H1 (cell line): ENCODE data around the gene LEO1. TPM values are rescaled to one million over a fixed set of nuclear protein-coding genes. Genes with fewer than 3 reads are reported as not detected.

ENCODE experiments used
- CTCF ChIA-PET: fragments of 300-600 bp; sonication (Branson Sonifier 250); formaldehyde crosslinking; loops from one replicate; lab custom pipeline; 2021; ENCODE audit not compliant: partially characterized antibody; lab: Charles Lee
- POLR2A ChIA-PET: fragments of 300-600 bp; sonication (Branson Sonifier 250); formaldehyde crosslinking; loops from one replicate; lab custom pipeline; 2021; ENCODE audit warnings: inconsistent platforms; ENCODE audit not compliant: partially characterized antibody; lab: Charles Lee
- DNase-seq, 2 experiments: peaks; one replicate each; pipeline versions ENCODE4 v3.0.0 to v3.0.0-alpha.2; 2010 to 2022; ENCODE audit warnings: low spot score in 2 of 2, low read depth in 1 of 2, mixed read lengths in 1 of 2
- FAIRE-seq: peaks from 2 replicates; lab custom pipeline; 2011; peaks lifted over from hg19 to GRCh38; lab: Jason Lieb, UNC
- H2AFZ ChIP-seq: 2 replicates; pipeline ENCODE4 v1.8.1; 2012; ENCODE audit warnings: low read length, inconsistent platforms
- H2AK5ac ChIP-seq: 2 replicates; pipeline ENCODE4 v1.6.1; 2013; ENCODE audit warnings: low read depth, low read length
- H2BK120ac ChIP-seq: replicated peaks from 2 replicates; pipeline ENCODE3; 2013; ENCODE audit warnings: low read depth, low read length, inconsistent platforms
- H2BK12ac ChIP-seq: 2 replicates; pipeline ENCODE4 v1.6.1; 2013; ENCODE audit warnings: low read depth, low read length
- H2BK15ac ChIP-seq: 2 replicates; pipeline ENCODE4 v1.6.1; 2013; ENCODE audit warnings: low read length
- H2BK20ac ChIP-seq: 2 replicates; pipeline ENCODE4 v1.6.1; 2013; ENCODE audit warnings: low read length
- H2BK5ac ChIP-seq: 2 replicates; pipeline ENCODE4 v1.6.1; 2013; ENCODE audit warnings: low read depth, low read length
- H3K14ac ChIP-seq: 2 replicates; pipeline ENCODE4 v1.6.1; 2013; ENCODE audit warnings: inconsistent platforms; ENCODE audit not compliant: insufficient read length
- H3K18ac ChIP-seq: 2 replicates; pipeline ENCODE4 v1.6.1; 2013; ENCODE audit warnings: low read length; ENCODE audit errors: extremely low read depth
- H3K23ac ChIP-seq: 2 replicates; pipeline ENCODE4 v1.6.1; 2013; ENCODE audit warnings: inconsistent platforms; ENCODE audit not compliant: insufficient read length
- H3K23me2 ChIP-seq: 2 replicates; pipeline ENCODE4 v1.6.1; 2013; ENCODE audit warnings: low read depth, low read length
- H3K27ac ChIP-seq: 2 replicates; pipeline ENCODE4 v1.6.1; 2011; ENCODE audit warnings: low read depth, low read length, inconsistent platforms
- H3K27me3 ChIP-seq, 4 experiments: replicated peaks in 1 of 4; 1 replicate in 1 of 4; 2 replicates in 3 of 4; pipeline versions ENCODE4 v1.6.1 to v1.8.1; 2011 to 2013; ENCODE audit warnings: low read length in 3 of 4, mild to moderate bottlenecking in 3 of 4, inconsistent platforms in 2 of 4, mixed read lengths in 2 of 4, moderate library complexity in 1 of 4; ENCODE audit not compliant: control insufficient read depth in 3 of 4, insufficient read depth in 3 of 4; ENCODE audit errors: extremely low read depth in 1 of 4
- H3K36me3 ChIP-seq, 4 experiments: 2 replicates each; pipeline versions ENCODE4 v1.6.1 to v1.8.1; 2011 to 2013; ENCODE audit warnings: mild to moderate bottlenecking in 4 of 4, low read length in 3 of 4, moderate library complexity in 2 of 4, control low read depth in 1 of 4, inconsistent platforms in 1 of 4; ENCODE audit not compliant: insufficient read depth in 4 of 4, control insufficient read depth in 2 of 4
- H3K4ac ChIP-seq: replicated peaks from 2 replicates; pipeline ENCODE3; 2013; ENCODE audit warnings: low read length, low read depth, mixed read lengths, inconsistent platforms; ENCODE audit not compliant: insufficient read length
- H3K4me1 ChIP-seq, 4 experiments: replicated peaks in 1 of 4; 1 replicate in 1 of 4; 2 replicates in 3 of 4; pipeline versions ENCODE4 v1.6.1 to v1.8.1; 2011 to 2013; ENCODE audit warnings: low read length in 3 of 4, inconsistent platforms in 2 of 4, mixed read lengths in 1 of 4; ENCODE audit not compliant: insufficient read depth in 4 of 4, control insufficient read depth in 3 of 4
- H3K4me2 ChIP-seq, 2 experiments: 2 replicates each; pipeline versions ENCODE4 v1.6.1 to v1.8.1; 2011 to 2013; ENCODE audit warnings: low read depth in 2 of 2, low read length in 2 of 2, control low read depth in 1 of 2, inconsistent platforms in 1 of 2, mild to moderate bottlenecking in 1 of 2; ENCODE audit not compliant: insufficient read depth in 1 of 2
- H3K4me3 ChIP-seq, 4 experiments: fragments of 200-600, 300-600 bp in 1 of 4; sonication (generic), shearing (Covaris generic), sonication (Bioruptor Twin) in 1 of 4; 2 replicates each; pipeline versions ENCODE4 v1.5.1 to v1.8.1; 2011 to 2016; ENCODE audit warnings: low read length in 4 of 4, low read depth in 3 of 4, control low read depth in 2 of 4, inconsistent platforms in 2 of 4, mild to moderate bottlenecking in 2 of 4, mixed read lengths in 1 of 4, moderate library complexity in 1 of 4; ENCODE audit not compliant: insufficient read depth in 2 of 4; ENCODE audit errors: extremely low read depth in 1 of 4
- H3K56ac ChIP-seq: replicated peaks from 2 replicates; pipeline ENCODE3; 2013; ENCODE audit warnings: low read depth, mild to moderate bottlenecking, mixed read lengths, low read length, inconsistent platforms; ENCODE audit not compliant: insufficient read length
- H3K79me1 ChIP-seq: 2 replicates; pipeline ENCODE4 v1.6.1; 2013; ENCODE audit warnings: low read depth, low read length, control low read depth
- H3K79me2 ChIP-seq, 2 experiments: 2 replicates each; pipeline versions ENCODE4 v1.6.1 to v1.8.1; 2012 to 2013; ENCODE audit warnings: low read length in 2 of 2, mild to moderate bottlenecking in 2 of 2, inconsistent platforms in 1 of 2; ENCODE audit not compliant: insufficient read depth in 2 of 2, control insufficient read depth in 1 of 2
- H3K9ac ChIP-seq, 4 experiments: replicated peaks in 1 of 4; 1 replicate in 1 of 4; 2 replicates in 3 of 4; pipeline versions ENCODE4 v1.6.1 to v1.8.1; 2011 to 2013; ENCODE audit warnings: low read depth in 3 of 4, low read length in 3 of 4, control low read depth in 2 of 4, mild to moderate bottlenecking in 2 of 4, moderate library complexity in 2 of 4, inconsistent platforms in 1 of 4; ENCODE audit errors: extremely low read depth in 1 of 4
- H3K9me3 ChIP-seq, 2 experiments: 2 replicates each; pipeline versions ENCODE4 v1.6.1 to v1.8.1; 2012 to 2013; ENCODE audit warnings: mild to moderate bottlenecking in 2 of 2, moderate library complexity in 2 of 2, control low read depth in 1 of 2, inconsistent platforms in 1 of 2, low read depth in 1 of 2, low read length in 1 of 2, mixed read lengths in 1 of 2; ENCODE audit not compliant: insufficient read depth in 2 of 2
- H4K20me1 ChIP-seq, 2 experiments: replicated peaks in 1 of 2; 2 replicates each; pipeline versions ENCODE3 to v1.8.1; 2011 to 2013; ENCODE audit warnings: inconsistent platforms in 2 of 2, low read length in 2 of 2, mild to moderate bottlenecking in 1 of 2; ENCODE audit not compliant: insufficient read depth in 2 of 2, control insufficient read depth in 1 of 2
- H4K5ac ChIP-seq: 2 replicates; pipeline ENCODE4 v1.6.1; 2013; ENCODE audit warnings: low read length, low read depth, mixed read lengths, inconsistent platforms; ENCODE audit not compliant: insufficient read length
- H4K8ac ChIP-seq: 2 replicates; pipeline ENCODE4 v1.8.0; 2013; ENCODE audit warnings: mild to moderate bottlenecking, moderate library complexity, low read length, inconsistent platforms; ENCODE audit not compliant: insufficient read depth; ENCODE audit errors: extremely low read depth
- H4K91ac ChIP-seq: replicated peaks from 2 replicates; pipeline ENCODE3; 2013; ENCODE audit warnings: low read length, mixed read lengths, inconsistent platforms; ENCODE audit not compliant: insufficient read length
- ASH2L ChIP-seq: fragments of 200-600, 300-600 bp; sonication (generic); IDR thresholded peaks from one replicate; pipeline ENCODE4 v1.7.1; 2017; ENCODE audit warnings: low read length
- ATF2 ChIP-seq: IDR thresholded peaks from 2 replicates; pipeline ENCODE4 v1.6.1; 2012; ENCODE audit warnings: low read length, inconsistent platforms
- CTBP2 ChIP-seq: IDR thresholded peaks from 2 replicates; pipeline ENCODE4 v1.7.0; 2011; ENCODE audit warnings: borderline replicate concordance, mild to moderate bottlenecking, moderate library complexity, mixed read lengths, low read length; ENCODE audit not compliant: insufficient read depth, insufficient read length
- EZH2 ChIP-seq: fragments of 200-600 bp; sonication (generic); IDR thresholded peaks from 2 replicates; pipeline ENCODE4 v1.7.1; 2012; ENCODE audit warnings: low read depth, mild to moderate bottlenecking, moderate library complexity, low read length, inconsistent platforms; ENCODE audit not compliant: severe bottlenecking
- KDM5A ChIP-seq: fragments of 200-600 bp; IDR thresholded peaks from 2 replicates; pipeline ENCODE4 v1.7.1; 2012; ENCODE audit warnings: mild to moderate bottlenecking, low read length, inconsistent platforms, mixed read lengths
- MAFK ChIP-seq: IDR thresholded peaks from 2 replicates; pipeline ENCODE4 v1.6.1; 2012; ENCODE audit warnings: low read depth, mild to moderate bottlenecking, improper control_type of control experiment, low read length
- NANOG ChIP-seq: IDR thresholded peaks from 2 replicates; pipeline ENCODE4 v1.6.1; 2011; ENCODE audit warnings: low read length, low read depth, mild to moderate bottlenecking, inconsistent platforms; ENCODE audit not compliant: insufficient read depth, poor library complexity, severe bottlenecking
- PHF8 ChIP-seq: fragments of 200-600 bp; sonication (generic); conservative IDR thresholded peaks from 2 replicates; pipeline ENCODE4 v1.7.1; 2012; ENCODE audit warnings: low read depth, mild to moderate bottlenecking, inconsistent platforms, low read length, moderate library complexity
- POLR2A ChIP-seq, 2 experiments: IDR thresholded peaks; 1 replicate in 1 of 2; 2 replicates in 1 of 2; pipeline ENCODE4 v1.6.1; 2011; ENCODE audit warnings: low read depth in 2 of 2, low read length in 2 of 2, mild to moderate bottlenecking in 2 of 2; ENCODE audit errors: control extremely low read depth in 1 of 2
- SIX5 ChIP-seq: IDR thresholded peaks from 2 replicates; pipeline ENCODE4 v1.6.1; 2011; ENCODE audit warnings: mild to moderate bottlenecking, low read depth, low read length
- SP4 ChIP-seq: IDR thresholded peaks from 2 replicates; pipeline ENCODE4 v1.6.1; 2012; ENCODE audit warnings: low read length, inconsistent platforms
- SRF ChIP-seq: IDR thresholded peaks from 2 replicates; pipeline ENCODE4 v1.6.1; 2011; ENCODE audit warnings: mild to moderate bottlenecking, low read depth, low read length, moderate library complexity
- TEAD4 ChIP-seq: IDR thresholded peaks from 2 replicates; pipeline ENCODE4 v1.6.1; 2012; ENCODE audit warnings: low read depth, low read length, inconsistent platforms, mixed read lengths
- polyA plus RNA-seq, 7 experiments: library from polyadenylated mRNA; depleted of rRNA in 3 of 7; stranded (reverse) in 5 of 7; unstranded in 2 of 7; fragments of >200 nt in 5 of 7; fragments of 200-250 nt in 2 of 7; gene quantifications; 1 replicate in 5 of 7; 2 replicates in 1 of 7; 4 replicates in 1 of 7; pipeline versions ENCODE4 v1.2.1 to v1.2.3, GENCODE V29; 2011 to 2013; ENCODE audit warnings: missing spikeins in 2 of 7, mixed read lengths in 2 of 7
- total RNA-seq: library from RNA; stranded (reverse); fragmentation: NEBNext Ultra II Directional; extraction: Animal tissue kit (Norgen Biotek cat#: 25700); gene quantifications from 2 replicates; pipeline ENCODE4 v1.2.1, GENCODE V29; 2021

Gene LEO1
- total and polyA plus RNA-seq, 2 of the 8 experiments (the other 6 are each of a cell fraction or from before 2014, with no cell fraction given) = 1.6 to 27.4 TPM

- H4K5ac ChIP-seq = no peak overlapping the region
- H3K4me2 ChIP-seq = no peak overlapping the region
- H2BK20ac ChIP-seq = no peak overlapping the region
- H2BK120ac ChIP-seq = no peak overlapping the region
- H3K23ac ChIP-seq = no peak overlapping the region
- DNase-seq = no peak
- H2AFZ ChIP-seq = no peak overlapping the region
- TF ChIP-seq ASH2L (no peak), ATF2 (no peak), NANOG (no peak), SRF (no peak), SP4 (no peak), KDM5A (no peak), POLR2A (IDR thresholded peaks at IDR 0.05; ENCODE audit: control extremely low read depth in 1 of 2, low read depth in 2 of 2, low read length in 2 of 2) (no peak), CTBP2 (no peak), TEAD4 (no peak), PHF8 (no peak), EZH2 (no peak), MAFK (no peak), SIX5 (no peak)
- TF ChIP-seq, all 59 proteins: peak for 0
- Histone ChIP-seq H3K18ac (no peak overlapping the region), H2BK15ac (no peak overlapping the region), H3K4me3 (no peak overlapping the region), H3K23me2 (no peaks in the 10 kb centered on the region), H3K9me3 (no peaks in the 10 kb centered on the region), H2AK5ac (no peak overlapping the region), H3K4me1 (no peaks in the 10 kb centered on the region), H3K79me2 (no peaks in the 10 kb centered on the region), H3K36me3 (peaks cover 0 to 12% (median 5%) of the 10 kb centered on the region in 4 experiments; a peak in 4 of 8 replicates), H3K27ac (no peak overlapping the region), H4K20me1 (peaks cover 0 to 1% of the 10 kb centered on the region in 2 experiments), H3K79me1 (no peaks in the 10 kb centered on the region), H3K9ac (no peak overlapping the region), H3K27me3 (no peaks in the 10 kb centered on the region), H2BK12ac (no peak overlapping the region), H2BK5ac (no peak overlapping the region), H3K4ac (no peak overlapping the region), H4K8ac (no peak overlapping the region), H3K56ac (no peak overlapping the region), H3K14ac (no peak overlapping the region), H4K91ac (no peak overlapping the region)
- CTCF ChIA-PET = interaction anchor here (1.0 to 3.0 kb wide), 2 partner anchors 13 to 163 kb away, joined by 3 to 8 read pairs; no protein-coding TSS in a partner anchor
- POLR2A ChIA-PET = interaction anchor here (1.1 kb wide), 1 partner anchor 32 kb away, joined by 3 read pairs; the partner anchor contains the start of gene LEO1
- no peak for FAIRE-seq
Measured at GRCh38 chr15:51939216-51939615, 32.4 kb downstream of the LEO1 start.
